C4-2B (cell line): Measurements from ENCODE around the gene LRFN2.

Experiments used
- CTCF ChIP-seq: fragments of 450-650 bp; conservative IDR thresholded peaks from 2 replicates; pipeline ENCODE4 v1.5.1; 2017; ENCODE audit warnings: mild to moderate bottlenecking
- ZFX ChIP-seq: fragments of 450-650 bp; IDR thresholded peaks from 2 replicates; pipeline ENCODE4 v1.6.1; 2017

- no peak for TF ChIP-seq CTCF
- no peak for TF ChIP-seq ZFX
Measured at GRCh38 chr6:40342723-40343122, 244.4 kb downstream of the LRFN2 start.
